HCT116 (cell line): ENCODE measurements around the gene ARHGAP23. TPM values are rescaled to one million over a fixed set of nuclear protein-coding genes. Genes with fewer than 3 reads are reported as not detected.

Experiments used
- ATAC-seq: fragments of 200-7000 bp; cut with Tn5 transposase; 2 replicates; pipeline ENCODE4 v1.9.1; 2020; ENCODE audit warnings: mild to moderate bottlenecking, moderate library complexity
- BruUV-seq: library from RNA; stranded (reverse); fragments of 400-500 nt; replicated peaks from 2 replicates; lab custom pipeline; 2021; lab: Mats Ljungman, UMichigan
- CTCF ChIA-PET: fragments of 300-600 bp; sonication (Branson Sonifier 250); formaldehyde crosslinking; loops from one replicate; lab custom pipeline; 2021; ENCODE audit warnings: antibody characterized with exemption; lab: Charles Lee
- POLR2A ChIA-PET: fragments of 300-600, 350-600 bp; sonication (Branson Sonifier 250); formaldehyde crosslinking; loops from one replicate; lab custom pipeline; 2021; ENCODE audit warnings: antibody characterized with exemption; lab: Charles Lee
- RAD21 ChIA-PET, 2 experiments: fragments of 300-600 bp; sonication (Branson Sonifier 250); formaldehyde crosslinking; loops; one replicate each; lab custom pipeline; 2023; ENCODE audit warnings: low total read pairs in 2 of 2; ENCODE audit not compliant: uncharacterized antibody in 2 of 2, unreplicated experiment in 2 of 2, low non-redundant PET in 1 of 2; lab: Charles Lee
- DNase-seq: peaks from one replicate; pipeline ENCODE4 v3.0.0-alpha.2; 2010; ENCODE audit warnings: low read depth, low spot score
- H2AFZ ChIP-seq: fragments of 200-600 bp; shearing (Covaris generic), sonication (generic); 2 replicates; pipeline ENCODE4 v1.6.1; 2017; ENCODE audit warnings: low read depth, mixed run types, mixed read lengths, antibody characterized with exemption, low read length; ENCODE audit not compliant: poor library complexity, severe bottlenecking
- H3K27ac ChIP-seq: 2 replicates; pipeline ENCODE4 v1.5.1; 2012; ENCODE audit warnings: low read depth, low read length
- H3K27me3 ChIP-seq: fragments of 200-600 bp; sonication (generic); 2 replicates; pipeline ENCODE4 v1.6.1; 2016; ENCODE audit warnings: mixed run types, low read length, mixed read lengths; ENCODE audit not compliant: insufficient read depth
- H3K36me3 ChIP-seq, 2 experiments: fragments of 200-500 bp in 1 of 2; fragments of 200-600 bp in 1 of 2; sonication (Bioruptor generic) in 1 of 2; sonication (generic) in 1 of 2; 2 replicates each; pipeline versions ENCODE4 v1.5.1 to v1.6.1; 2014 to 2016; ENCODE audit warnings: low read length in 2 of 2, inconsistent platforms in 1 of 2, mixed read lengths in 1 of 2, mixed run types in 1 of 2; ENCODE audit not compliant: insufficient read depth in 2 of 2, control insufficient read depth in 1 of 2
- H3K4me1 ChIP-seq, 2 experiments: fragments of 200-600 bp in 1 of 2; sonication (generic) in 1 of 2; 2 replicates each; pipeline versions ENCODE4 v1.5.1 to v1.6.1; 2012 to 2017; ENCODE audit warnings: low read length in 2 of 2, inconsistent platforms in 1 of 2, mild to moderate bottlenecking in 1 of 2, mixed read lengths in 1 of 2, mixed run types in 1 of 2, moderate library complexity in 1 of 2; ENCODE audit not compliant: insufficient read depth in 2 of 2, control insufficient read depth in 1 of 2
- H3K4me2 ChIP-seq: fragments of 200-600 bp; sonication (generic); 2 replicates; pipeline ENCODE4 v1.6.1; 2017; ENCODE audit warnings: mixed run types, low read length, mixed read lengths
- H3K4me3 ChIP-seq, 2 experiments: fragments of 200-600 bp in 1 of 2; sonication (generic) in 1 of 2; replicated peaks in 1 of 2; 2 replicates each; pipeline ENCODE4 v1.5.1; 2011 to 2016; ENCODE audit warnings: low read length in 2 of 2, control low read depth in 1 of 2, low read depth in 1 of 2, mild to moderate bottlenecking in 1 of 2, mixed read lengths in 1 of 2, mixed run types in 1 of 2
- H3K79me2 ChIP-seq: fragments of 200-600 bp; sonication (generic); 2 replicates; pipeline ENCODE4 v1.6.1; 2017; ENCODE audit warnings: mild to moderate bottlenecking, mixed run types, low read length, moderate library complexity, mixed read lengths; ENCODE audit not compliant: insufficient read depth
- H3K9ac ChIP-seq: fragments of 200-600 bp; sonication (generic); 2 replicates; pipeline ENCODE4 v1.6.1; 2016; ENCODE audit warnings: low read length, mixed read lengths
- H3K9me2 ChIP-seq: fragments of 200-600 bp; sonication (generic), shearing (Covaris generic); 2 replicates; pipeline ENCODE4 v1.6.1; 2017; ENCODE audit warnings: mixed run types, mild to moderate bottlenecking, moderate library complexity; ENCODE audit not compliant: insufficient read depth
- H3K9me3 ChIP-seq, 2 experiments: fragments of 200-500 bp in 1 of 2; fragments of 200-600 bp in 1 of 2; sonication (Bioruptor generic) in 1 of 2; sonication (generic) in 1 of 2; 2 replicates each; pipeline ENCODE4 v1.6.1; 2014 to 2017; ENCODE audit warnings: low read length in 2 of 2, mixed read lengths in 2 of 2, inconsistent platforms in 1 of 2, low read depth in 1 of 2, mild to moderate bottlenecking in 1 of 2, mixed run types in 1 of 2, moderate library complexity in 1 of 2; ENCODE audit not compliant: control insufficient read depth in 1 of 2, insufficient read depth in 1 of 2
- H4K20me1 ChIP-seq: fragments of 200-600 bp; sonication (generic), shearing (Covaris generic); 2 replicates; pipeline ENCODE4 v1.6.1; 2017; ENCODE audit warnings: mixed run types, mild to moderate bottlenecking, moderate library complexity; ENCODE audit not compliant: insufficient read depth
- ATF3 ChIP-seq: IDR thresholded peaks from 2 replicates; pipeline ENCODE4 v1.6.1; 2012
- CBX3 ChIP-seq: IDR thresholded peaks from 2 replicates; pipeline ENCODE4 v1.6.1; 2012; ENCODE audit warnings: low read depth
- EGR1 ChIP-seq: IDR thresholded peaks from 2 replicates; pipeline ENCODE4 v1.6.1; 2012; ENCODE audit warnings: low read depth
- EZH2 ChIP-seq: fragments of 200-600 bp; sonication (generic); IDR thresholded peaks from 2 replicates; pipeline ENCODE4 v1.6.1; 2017; ENCODE audit warnings: antibody characterized with exemption, mixed run types
- EZH2phosphoT487 ChIP-seq: fragments of 200-600 bp; IDR thresholded peaks from 2 replicates; pipeline ENCODE4 v1.6.1; 2018; ENCODE audit warnings: antibody characterized with exemption, borderline replicate concordance
- FOSL1 ChIP-seq: IDR thresholded peaks from 2 replicates; pipeline ENCODE4 v1.6.1; 2012; ENCODE audit warnings: low read depth
- MAX ChIP-seq: IDR thresholded peaks from 2 replicates; pipeline ENCODE4 v1.6.1; 2012
- RAD21 ChIP-seq: IDR thresholded peaks from 2 replicates; pipeline ENCODE4 v1.6.1; 2012; ENCODE audit warnings: low read depth, mild to moderate bottlenecking
- SRF ChIP-seq: IDR thresholded peaks from 2 replicates; pipeline ENCODE4 v1.6.1; 2012; ENCODE audit warnings: low read depth
- TCF7L2 ChIP-seq: IDR thresholded peaks from 2 replicates; pipeline ENCODE4 v1.7.0; 2011; ENCODE audit warnings: borderline replicate concordance, inconsistent platforms; ENCODE audit not compliant: insufficient read depth, insufficient read length; ENCODE audit errors: extremely low read depth
- YY1 ChIP-seq: IDR thresholded peaks from 2 replicates; pipeline ENCODE4 v1.6.1; 2011; ENCODE audit warnings: low read length, low read depth, moderate library complexity, mild to moderate bottlenecking; ENCODE audit not compliant: insufficient replicate concordance; ENCODE audit errors: extremely low read depth
- ZFX ChIP-seq: fragments of 450-650 bp; IDR thresholded peaks from 2 replicates; pipeline ENCODE4 v1.6.1; 2017
- ZNF274 ChIP-seq: fragments of 200-500 bp; sonication (Bioruptor generic); IDR thresholded peaks from 2 replicates; pipeline ENCODE4 v1.6.1; 2014; ENCODE audit warnings: mild to moderate bottlenecking, low read depth, low read length, inconsistent platforms
- intact Hi-C: fragments of 100-400 bp; cut with micrococcal nuclease; formaldehyde crosslinking; loops from 2 replicates; pipeline ENCODE4 v1.10.0; 2022
- total RNA-seq: library from RNA; stranded (reverse); gene quantifications from one replicate; pipeline ENCODE4 v1.2.1, GENCODE V29; 2021; ENCODE audit not compliant: unreplicated experiment
- TF ChIP-seq, protein P1 (sequence below): IDR thresholded peaks from 2 replicates; pipeline ENCODE4 v1.6.1; 2012; ENCODE audit warnings: low read depth

The ARHGAP23 gene
- total RNA-seq, 1 experiment from 2014 or later, result 41.0 TPM

GRCh38 chr17:38447502-38448085, 19.3 kb downstream of the ARHGAP23 start:
- peaks cover 62 to 71% of the 10 kb centered on the region in 2 experiments for H3K4me1 ChIP-seq
- intact Hi-C loops, result no loop called here
- H2AFZ ChIP-seq, result no peak overlapping the region
- H3K9me3 ChIP-seq, result no peaks in the 10 kb centered on the region
- no peaks in the 10 kb centered on the region for H3K79me2 ChIP-seq
- H4K20me1 ChIP-seq, result no peaks in the 10 kb centered on the region
- DNase-seq (no peak), ATAC-seq (no peak)
- H3K4me2 ChIP-seq, result no peak overlapping the region
- H3K27me3 ChIP-seq, result no peaks in the 10 kb centered on the region
- RAD21 ChIA-PET, result no interaction called here
- H3K4me3 ChIP-seq, result no peak overlapping the region
- no peak overlapping the region for H3K27ac ChIP-seq
- TF ChIP-seq SRF (no peak), FOSL1 (no peak), EGR1 (no peak), YY1 (no peak), ATF3 (no peak), EZH2 (no peak), CBX3 (no peak), ZNF274 (no peak), ZFX (no peak), MAX (no peak), TCF7L2 (no peak), RAD21 (no peak), EZH2phosphoT487 (no peak)
- TF ChIP-seq, protein P1, sequence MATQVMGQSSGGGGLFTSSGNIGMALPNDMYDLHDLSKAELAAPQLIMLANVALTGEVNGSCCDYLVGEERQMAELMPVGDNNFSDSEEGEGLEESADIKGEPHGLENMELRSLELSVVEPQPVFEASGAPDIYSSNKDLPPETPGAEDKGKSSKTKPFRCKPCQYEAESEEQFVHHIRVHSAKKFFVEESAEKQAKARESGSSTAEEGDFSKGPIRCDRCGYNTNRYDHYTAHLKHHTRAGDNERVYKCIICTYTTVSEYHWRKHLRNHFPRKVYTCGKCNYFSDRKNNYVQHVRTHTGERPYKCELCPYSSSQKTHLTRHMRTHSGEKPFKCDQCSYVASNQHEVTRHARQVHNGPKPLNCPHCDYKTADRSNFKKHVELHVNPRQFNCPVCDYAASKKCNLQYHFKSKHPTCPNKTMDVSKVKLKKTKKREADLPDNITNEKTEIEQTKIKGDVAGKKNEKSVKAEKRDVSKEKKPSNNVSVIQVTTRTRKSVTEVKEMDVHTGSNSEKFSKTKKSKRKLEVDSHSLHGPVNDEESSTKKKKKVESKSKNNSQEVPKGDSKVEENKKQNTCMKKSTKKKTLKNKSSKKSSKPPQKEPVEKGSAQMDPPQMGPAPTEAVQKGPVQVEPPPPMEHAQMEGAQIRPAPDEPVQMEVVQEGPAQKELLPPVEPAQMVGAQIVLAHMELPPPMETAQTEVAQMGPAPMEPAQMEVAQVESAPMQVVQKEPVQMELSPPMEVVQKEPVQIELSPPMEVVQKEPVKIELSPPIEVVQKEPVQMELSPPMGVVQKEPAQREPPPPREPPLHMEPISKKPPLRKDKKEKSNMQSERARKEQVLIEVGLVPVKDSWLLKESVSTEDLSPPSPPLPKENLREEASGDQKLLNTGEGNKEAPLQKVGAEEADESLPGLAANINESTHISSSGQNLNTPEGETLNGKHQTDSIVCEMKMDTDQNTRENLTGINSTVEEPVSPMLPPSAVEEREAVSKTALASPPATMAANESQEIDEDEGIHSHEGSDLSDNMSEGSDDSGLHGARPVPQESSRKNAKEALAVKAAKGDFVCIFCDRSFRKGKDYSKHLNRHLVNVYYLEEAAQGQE, result no peak
- no peak overlapping the region for H3K9ac ChIP-seq
- no TSS peak for BruUV-seq
- POLR2A ChIA-PET, result interaction anchor here (0.8 kb wide), 1 partner anchor 17 kb away, joined by 3 read pairs; no protein-coding TSS in a partner anchor
- H3K9me2 ChIP-seq, result no peaks in the 10 kb centered on the region
- no peaks in the 10 kb centered on the region for H3K36me3 ChIP-seq
- CTCF ChIA-PET, result interaction anchor here (0.7 to 1.1 kb wide), 3 partner anchors 9 to 221 kb away, joined by 3 read pairs; no protein-coding TSS in a partner anchor
